Adrenal gland (tissue), 5 donors: ENCODE measurements around the gene STK25.
"Not testable (repeated sequence)": the region's sequence is repeated elsewhere in the genome, so short reads cannot be mapped to it uniquely, and the experiment has no call there.

Experiments
- CTCF ChIP-seq, 6 experiments: fragments of 450-650 bp in 4 of 6; fragments of 200-600 bp in 2 of 6; sonication (generic) in 1 of 6; IDR thresholded peaks; 1 replicate in 5 of 6; 2 replicates in 1 of 6; pipeline versions ENCODE4 v1.5.1 to v1.8.0; 2016 to 2021; ENCODE audit warnings: antibody characterized with exemption in 6 of 6, mild to moderate bottlenecking in 2 of 6, moderate library complexity in 1 of 6
- POLR2A ChIP-seq, 2 donors: fragments of 450-650 bp; IDR thresholded peaks; one replicate each; pipeline ENCODE4 v1.6.1; 2017; ENCODE audit warnings: antibody characterized with exemption in 2 of 2, mild to moderate bottlenecking in 2 of 2, moderate library complexity in 1 of 2
- donor health status: DM: no; HTN: no; CAD: no.

DNA sequence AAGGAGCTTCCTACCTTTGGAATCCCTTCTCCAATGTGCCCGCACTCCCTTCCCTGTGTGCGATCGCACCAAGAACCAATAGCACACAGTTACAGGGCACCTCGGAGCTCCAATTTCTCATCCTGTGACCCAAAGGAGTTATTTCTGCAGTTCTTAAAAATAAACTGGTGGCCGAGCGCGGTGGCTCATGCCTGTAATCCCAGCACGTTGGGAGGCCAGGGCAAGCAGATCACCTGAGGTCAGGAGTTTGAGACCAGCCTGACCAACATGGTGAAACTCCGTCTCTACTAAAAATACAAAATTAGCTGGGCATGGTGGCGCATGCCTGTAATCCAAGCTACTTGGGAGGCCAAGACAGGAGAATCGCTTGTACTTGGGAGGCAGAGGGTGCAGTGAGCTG lies 2.1 kb downstream of the STK25 start:
- TF ChIP-seq CTCF, POLR2A (IDR thresholded peaks at IDR 0.05): not testable (repeated sequence)
